Tibial nerve (tissue), 4 donors: Measurements from ENCODE around the gene EME2. TPM values are rescaled to one million over a fixed set of nuclear protein-coding genes. Genes with fewer than 3 reads are reported as not detected.

Source experiments
- DNase-seq, 2 donors: peaks; one replicate each; pipeline ENCODE4 v3.0.0-alpha.2; 2019; ENCODE audit warnings: low spot score in 2 of 2
- H3K27ac ChIP-seq, 4 donors: fragments of 200-600 bp; sonication (generic) in 3 of 4; one replicate each; pipeline ENCODE4 v1.5.1; 2017 to 2019; ENCODE audit warnings: mild to moderate bottlenecking in 1 of 4
- H3K27me3 ChIP-seq, 2 donors: fragments of 200-600 bp; sonication (generic) in 1 of 2; one replicate each; pipeline versions ENCODE4 v1.5.1 to v1.6.0; 2017 to 2019
- H3K36me3 ChIP-seq, 3 donors: fragments of 200-600 bp; sonication (generic); one replicate each; pipeline ENCODE4 v1.5.1; 2018 to 2019
- H3K4me1 ChIP-seq, 4 donors: fragments of 200-600 bp; sonication (generic) in 3 of 4; one replicate each; pipeline ENCODE4 v1.5.1; 2017 to 2019
- H3K4me3 ChIP-seq, 4 donors: fragments of 200-600 bp; sonication (generic) in 3 of 4; one replicate each; pipeline ENCODE4 v1.5.1; 2017 to 2019; ENCODE audit warnings: mild to moderate bottlenecking in 1 of 4, moderate library complexity in 1 of 4
- H3K9me3 ChIP-seq, 4 donors: fragments of 200-600 bp; sonication (generic) in 3 of 4; one replicate each; pipeline ENCODE4 v1.5.1; 2017 to 2019
- CTCF ChIP-seq, 5 experiments: fragments of 200-600 bp in 3 of 5; fragments of 450-650 bp in 2 of 5; sonication (generic) in 3 of 5; IDR thresholded peaks; one replicate each; pipeline ENCODE4 v1.5.1; 2016 to 2019; ENCODE audit warnings: antibody characterized with exemption in 5 of 5, mild to moderate bottlenecking in 3 of 5, moderate library complexity in 2 of 5
- EP300 ChIP-seq, 2 donors: sonication (generic); formaldehyde crosslinking; IDR thresholded peaks; one replicate each; pipeline ENCODE4 v1.6.1; 2017; ENCODE audit warnings: antibody characterized with exemption in 2 of 2, mild to moderate bottlenecking in 1 of 2
- POLR2A ChIP-seq, 2 donors: fragments of 450-650 bp; IDR thresholded peaks; one replicate each; pipeline ENCODE4 v1.6.1; 2017; ENCODE audit warnings: antibody characterized with exemption in 2 of 2, mild to moderate bottlenecking in 2 of 2, moderate library complexity in 2 of 2
- WGBS, 2 donors: methylation state at CpG; one replicate each; pipeline ENCODE4 v1.1.5; 2018; 5-methylcytosine and 5-hydroxymethylcytosine counted together
- total RNA-seq, 4 donors: library from RNA; depleted of rRNA; stranded (reverse); fragments of >200 nt; gene quantifications; one replicate each; pipeline ENCODE4 v1.1.0, GENCODE V29; 2016

EME2 gene
- total RNA-seq, 4 donors from 2014 or later, result 13.2 to 41.4 (median 17.7) TPM

GRCh38 chr16:1780677-1781072 is 8.1 kb downstream of the EME2 start:
- TF ChIP-seq POLR2A (IDR thresholded peaks at IDR 0.05) (no peak), CTCF (IDR thresholded peaks at IDR 0.05) (no peak), EP300 (IDR thresholded peaks at IDR 0.05) (no peak)
- 76 to 77% methylated on average over 6 of the region's 6 CpGs for WGBS, 2 donors
- H3K36me3 ChIP-seq, result peaks cover 0 to 62% (median 0%) of the 10 kb centered on the region in 3 donors
- no peak overlapping the region for H3K27ac ChIP-seq
- no peak for DNase-seq
- H3K27me3 ChIP-seq, result no peaks in the 10 kb centered on the region
- H3K4me3 ChIP-seq, result peak overlapping the region in 1 of 4 donors; percentile 93
- peaks cover 0 to 61% (median 27%) of the 10 kb centered on the region in 4 donors for H3K4me1 ChIP-seq
- H3K9me3 ChIP-seq, result no peaks in the 10 kb centered on the region

GRCh38 chr16:1781254-1781653 is 8.6 kb downstream of the EME2 start:
- TF ChIP-seq EP300 (IDR thresholded peaks at IDR 0.05), result no peak
- no peak for TF ChIP-seq POLR2A (IDR thresholded peaks at IDR 0.05)
- no peak for TF ChIP-seq CTCF (IDR thresholded peaks at IDR 0.05)
- H3K9me3 ChIP-seq, result no peaks in the 10 kb centered on the region
- peaks cover 0 to 61% (median 27%) of the 10 kb centered on the region in 4 donors for H3K4me1 ChIP-seq
- H3K4me3 ChIP-seq, result peak overlapping the region; percentile 80 to 93 (median 88)
- DNase-seq, result no peak
- no peaks in the 10 kb centered on the region for H3K27me3 ChIP-seq
- H3K27ac ChIP-seq, result peak overlapping the region in 3 of 4 donors; percentile 83 to 91 (median 88)
- H3K36me3 ChIP-seq, result peaks cover 0 to 62% (median 0%) of the 10 kb centered on the region in 3 donors
- WGBS, 2 donors, result 67 to 72% methylated on average over 16 to 20 of the region's 20 CpGs

- H3K27me3 ChIP-seq, result no peaks in the 10 kb centered on the region
- no peak for DNase-seq
- peak overlapping the region; percentile 80 to 93 (median 88) for H3K4me3 ChIP-seq
- no peak for TF ChIP-seq POLR2A (IDR thresholded peaks at IDR 0.05)
- no peak for TF ChIP-seq EP300 (IDR thresholded peaks at IDR 0.05)
- TF ChIP-seq CTCF (IDR thresholded peaks at IDR 0.05), result no peak
- peaks cover 0 to 62% (median 27%) of the 10 kb centered on the region in 4 donors for H3K4me1 ChIP-seq
- WGBS, 2 donors, result 1% methylated on average over 31 to 47 of the region's 70 CpGs
- peak overlapping the region; percentile 74 to 91 (median 86) for H3K27ac ChIP-seq
- H3K36me3 ChIP-seq, result peaks cover 0 to 62% (median 0%) of the 10 kb centered on the region in 3 donors
- H3K9me3 ChIP-seq, result no peaks in the 10 kb centered on the region
These were observed 9.3 kb downstream of the EME2 start for GRCh38 chr16:1781758-1782407.

- WGBS, 2 donors, result 0 to 2% methylated on average over 9 to 82 of the region's 102 CpGs
- Histone ChIP-seq H3K27ac (peak within 1 kb of the TSS; percentile 74 to 91 (median 86)), H3K4me3 (peak within 1 kb of the TSS; percentile 84 to 94 (median 93)), H3K27me3 (no peaks in the 10 kb centered on the region), H3K9me3 (no peaks in the 10 kb centered on the region), H3K36me3 (peaks cover 0 to 62% (median 0%) of the 10 kb centered on the region in 3 donors), H3K4me1 (peaks cover 0 to 63% (median 27%) of the 10 kb centered on the region in 4 donors)
- TF ChIP-seq EP300 (IDR thresholded peaks at IDR 0.05) (peak; percentile 82 to 96), CTCF (IDR thresholded peaks at IDR 0.05) (peak in 2 of 5 experiments; percentile 6 to 41), POLR2A (IDR thresholded peaks at IDR 0.05) (peak; percentile 47 to 76)
- peak; percentile 97 to 99 for DNase-seq
These were observed 10.0 kb downstream of the EME2 start, which contains the start of the genes NUBP2 and SPSB3 for GRCh38 chr16:1782408-1783264. Gene NUBP2, plus strand, starts transcription at chr16:1782960. Its CDS starts 61 bp downstream, at chr16:1783021. Gene SPSB3, minus strand, starts transcription at chr16:1782571. Its CDS starts 1,088 bp downstream, at chr16:1781483.
